GM21786 (cell line): Measurements from ENCODE around the gene FN1.

Experiments used
- ATAC-seq: cut with Tn5 transposase; IDR thresholded peaks from one replicate; pipeline ENCODE4 v1.9.1; 2021; ENCODE audit not compliant: unreplicated experiment

FN1 gene

DNA sequence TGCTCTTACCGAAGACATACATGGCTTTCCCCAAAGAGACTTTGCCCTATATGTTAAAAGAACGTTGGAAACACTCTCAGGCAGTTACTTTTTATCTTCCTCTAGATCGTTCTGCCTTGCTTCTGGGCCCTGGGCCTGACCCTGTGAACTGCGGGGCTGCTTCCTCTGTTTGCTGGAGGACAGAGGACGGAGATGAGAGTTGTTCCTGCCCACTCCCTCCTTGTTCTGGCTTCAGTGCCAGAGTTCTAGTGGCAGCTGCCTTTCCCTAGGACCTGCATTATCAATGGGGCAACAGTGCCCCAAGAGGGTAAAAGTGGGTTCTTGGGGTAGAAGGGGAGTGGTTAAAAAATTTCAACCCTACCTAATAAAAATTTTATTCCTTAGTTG lies 6.5 kb upstream of the FN1 start:
- ATAC-seq, result no peak

DNA sequence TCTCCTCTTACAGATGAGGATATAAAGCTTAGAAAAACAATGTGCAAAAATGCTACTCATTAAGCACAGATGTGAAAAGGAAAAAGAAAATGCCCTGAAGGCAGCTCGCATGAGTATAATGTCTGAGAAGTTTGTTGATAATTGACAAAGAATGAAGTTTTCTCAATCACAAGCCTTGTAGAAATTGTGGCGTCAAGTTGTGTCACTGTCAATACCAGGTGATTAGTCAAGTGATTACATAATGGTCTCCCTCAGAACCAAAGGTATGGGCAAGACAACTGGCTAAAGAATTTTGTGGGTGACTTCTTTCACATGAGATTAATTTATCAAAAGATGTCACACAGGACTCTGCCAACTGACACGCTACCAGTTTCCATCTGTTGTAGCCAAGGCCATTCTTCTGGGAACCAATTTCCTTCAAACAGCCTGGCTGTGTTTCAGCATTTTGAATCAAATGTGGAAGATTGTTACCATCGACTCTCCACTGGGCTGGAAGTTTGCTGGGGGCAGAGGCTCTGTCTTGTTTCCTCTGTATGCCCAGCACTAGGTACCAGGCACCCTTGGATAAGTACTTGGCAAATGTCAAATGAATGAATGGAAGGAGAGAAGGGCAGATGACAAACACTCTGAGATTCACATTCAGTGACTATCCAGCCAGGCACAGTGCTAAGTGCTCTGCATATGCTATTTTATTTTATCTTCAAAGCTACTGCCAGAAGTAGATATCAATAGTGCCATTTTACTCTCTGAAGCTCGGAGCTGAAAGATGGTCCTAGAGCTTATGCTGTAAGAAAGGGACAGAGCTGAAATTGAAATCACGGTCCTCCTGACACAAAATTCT lies 5.9 kb upstream of the FN1 start:
- ATAC-seq, result no peak

DNA sequence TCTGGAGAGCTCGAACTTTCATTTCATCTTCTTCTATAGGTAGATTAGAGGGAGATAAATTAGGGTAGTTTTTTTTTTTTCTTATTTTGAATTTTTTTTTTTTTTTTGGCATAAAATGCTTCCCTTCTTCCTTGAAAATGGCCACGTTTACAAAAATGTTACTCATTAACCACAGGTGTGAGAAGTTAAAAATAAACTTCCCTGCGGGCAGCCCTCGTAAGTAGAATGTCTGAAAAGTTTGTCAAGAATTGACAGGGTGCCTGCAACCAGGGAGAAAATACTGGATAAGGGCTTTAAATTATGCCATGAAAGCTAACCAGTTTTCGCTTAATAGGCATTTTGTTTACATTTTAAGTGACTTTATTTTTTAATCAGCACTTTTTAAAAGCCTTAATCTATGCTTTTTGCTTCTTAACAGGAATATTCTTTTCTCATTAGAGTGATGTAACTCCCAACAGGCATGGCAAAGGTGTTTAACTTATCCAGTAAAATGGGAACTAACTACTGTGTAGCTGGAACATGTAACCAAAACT lies 4.2 kb upstream of the FN1 start:
- no peak for ATAC-seq

DNA sequence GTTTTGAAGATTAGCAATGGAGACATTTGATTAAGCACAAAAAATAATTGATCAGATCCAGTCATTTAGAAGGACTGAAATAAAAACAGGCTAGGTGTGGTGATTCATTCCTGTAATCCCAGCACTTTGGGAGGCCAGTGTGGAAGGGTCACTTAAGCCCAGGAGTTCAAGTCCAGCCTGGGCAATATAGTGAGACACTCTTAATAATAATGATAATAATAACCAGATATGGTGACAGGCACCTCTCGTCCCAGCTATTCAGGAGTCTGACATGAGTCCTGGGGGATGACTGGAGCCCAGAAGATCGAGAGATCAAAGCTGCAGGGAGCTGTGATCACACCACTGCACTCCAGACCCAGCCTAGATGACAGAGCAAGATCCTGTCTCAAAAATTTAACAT lies 3.5 kb upstream of the FN1 start:
- no peak for ATAC-seq

DNA sequence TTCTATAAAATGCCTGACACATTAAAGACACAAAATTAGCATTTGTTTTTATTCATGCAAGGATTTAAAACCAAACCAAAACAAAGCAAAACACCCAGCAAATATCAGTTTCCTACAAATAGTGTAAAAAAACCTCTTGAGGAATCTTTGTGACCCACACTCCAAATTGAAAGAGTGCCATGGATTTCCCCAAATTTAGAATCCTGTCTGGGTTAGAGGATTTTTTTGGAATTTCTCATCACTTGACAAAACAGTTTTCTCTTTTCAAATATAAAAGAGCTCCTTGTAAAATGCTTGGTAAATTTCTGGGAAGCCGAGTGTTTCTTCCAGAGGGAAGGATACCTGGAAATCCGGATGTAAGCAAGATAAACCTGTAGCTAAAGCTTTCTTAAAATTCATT lies 1.7 kb upstream of the FN1 start:
- ATAC-seq, result no peak

DNA sequence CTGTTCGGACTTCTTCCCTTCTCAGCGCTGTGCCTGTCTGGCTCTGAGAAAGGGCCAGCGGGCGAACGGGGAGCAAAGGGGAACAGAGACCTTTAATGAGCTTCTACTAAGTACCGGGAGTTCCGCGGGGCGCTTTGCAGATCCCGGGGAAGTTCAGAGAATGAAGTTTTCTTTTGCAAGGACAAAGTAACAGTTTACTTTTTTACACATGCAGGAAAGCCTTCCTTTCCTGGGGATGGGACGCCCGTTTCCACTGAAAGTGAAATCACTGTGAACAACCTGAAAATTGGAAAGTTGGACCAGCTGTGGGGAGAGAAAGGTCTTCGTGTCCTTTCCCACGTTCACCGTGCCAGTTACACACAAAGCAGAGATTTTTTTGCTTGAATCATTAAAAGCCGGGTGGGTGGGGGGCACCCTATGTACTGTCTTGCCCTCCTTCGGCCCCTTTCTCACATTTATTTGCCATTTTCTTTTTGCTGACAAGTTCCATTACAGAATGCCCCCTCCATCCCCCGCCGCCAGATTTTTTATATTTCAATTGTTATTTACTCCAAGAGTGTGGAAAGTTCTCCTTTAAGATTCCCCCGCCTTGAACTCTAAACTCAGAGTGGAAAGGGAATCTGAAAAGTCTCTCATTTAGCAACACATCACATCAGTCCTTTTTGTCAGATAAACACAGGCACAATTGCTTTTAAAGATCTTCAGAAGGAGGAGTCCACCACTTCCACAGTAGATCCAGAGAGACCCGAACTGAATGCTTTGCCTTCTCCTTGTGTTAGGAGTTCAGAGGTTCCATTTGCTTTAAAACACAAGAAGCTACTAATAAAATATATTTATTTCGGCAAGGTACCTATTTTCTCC lies 1.1 kb upstream of the FN1 start:
- peak; percentile 26 for ATAC-seq

DNA sequence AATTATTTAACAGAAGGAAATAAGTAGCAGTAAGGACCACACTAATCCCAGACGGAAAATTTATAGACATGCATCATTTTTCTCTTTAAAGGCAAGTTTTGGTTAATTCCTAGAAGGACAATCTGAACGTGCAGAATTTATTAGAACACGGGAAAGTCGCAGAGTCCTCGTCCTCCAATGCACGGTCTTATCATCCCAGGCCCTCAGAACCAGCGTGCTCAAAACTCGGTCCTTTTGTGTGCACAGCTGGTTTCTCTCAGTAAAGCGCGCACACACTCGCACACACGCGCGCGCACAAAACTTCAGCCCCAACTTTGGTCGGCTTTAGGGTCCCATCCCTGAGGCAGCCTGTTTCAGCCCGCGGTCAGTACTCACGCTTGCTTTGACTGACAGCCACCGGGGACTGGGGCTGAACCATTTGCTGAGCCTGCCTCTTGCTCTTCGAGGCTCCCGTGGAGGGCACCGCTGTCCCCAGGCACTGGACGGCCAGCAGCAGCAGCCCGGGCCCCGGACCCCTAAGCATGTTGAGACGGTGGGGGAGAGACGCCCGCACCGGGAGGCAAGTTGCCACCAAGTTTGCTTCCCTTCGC lies 493 bp downstream of the FN1 start:
- peak; percentile 40 for ATAC-seq

DNA sequence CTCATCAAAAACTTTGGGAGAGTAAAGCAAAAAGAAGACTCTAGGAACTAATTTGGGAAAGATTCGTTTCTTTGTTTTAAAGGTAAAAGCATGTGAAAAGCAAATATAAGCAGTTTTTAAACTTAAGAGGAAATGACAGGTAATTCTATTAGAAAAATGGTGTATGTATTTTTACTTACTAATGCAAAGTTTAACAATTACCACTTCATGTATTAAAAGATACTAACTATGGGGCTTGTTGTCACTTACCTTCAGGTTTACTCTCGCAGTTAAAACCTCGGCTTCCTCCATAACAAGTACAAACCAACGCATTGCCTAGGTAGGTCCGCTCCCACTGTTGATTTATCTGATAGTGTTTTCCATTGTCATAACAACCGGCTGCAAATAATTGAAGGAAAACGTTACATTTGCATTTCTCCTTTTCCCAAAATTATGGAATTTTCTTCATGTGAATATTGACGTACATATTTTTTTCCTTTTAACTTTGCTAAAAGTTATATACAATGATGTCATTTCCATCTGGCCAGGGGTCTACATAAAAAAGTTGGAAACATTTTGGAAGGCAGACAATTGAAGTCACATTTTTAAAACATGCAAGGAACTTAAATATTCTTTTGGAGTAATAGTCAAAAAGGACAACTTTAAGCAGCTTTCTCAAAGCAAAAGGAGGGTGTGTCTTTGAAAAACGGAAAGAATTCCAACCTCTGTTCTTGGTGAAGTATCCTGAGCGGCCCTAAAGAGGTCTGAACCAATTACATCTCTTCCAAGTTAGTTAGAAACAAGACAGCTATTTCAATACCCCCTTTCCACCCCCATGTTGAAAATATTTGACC lies 1.2 kb downstream of the FN1 start:
- ATAC-seq, result no peak

DNA sequence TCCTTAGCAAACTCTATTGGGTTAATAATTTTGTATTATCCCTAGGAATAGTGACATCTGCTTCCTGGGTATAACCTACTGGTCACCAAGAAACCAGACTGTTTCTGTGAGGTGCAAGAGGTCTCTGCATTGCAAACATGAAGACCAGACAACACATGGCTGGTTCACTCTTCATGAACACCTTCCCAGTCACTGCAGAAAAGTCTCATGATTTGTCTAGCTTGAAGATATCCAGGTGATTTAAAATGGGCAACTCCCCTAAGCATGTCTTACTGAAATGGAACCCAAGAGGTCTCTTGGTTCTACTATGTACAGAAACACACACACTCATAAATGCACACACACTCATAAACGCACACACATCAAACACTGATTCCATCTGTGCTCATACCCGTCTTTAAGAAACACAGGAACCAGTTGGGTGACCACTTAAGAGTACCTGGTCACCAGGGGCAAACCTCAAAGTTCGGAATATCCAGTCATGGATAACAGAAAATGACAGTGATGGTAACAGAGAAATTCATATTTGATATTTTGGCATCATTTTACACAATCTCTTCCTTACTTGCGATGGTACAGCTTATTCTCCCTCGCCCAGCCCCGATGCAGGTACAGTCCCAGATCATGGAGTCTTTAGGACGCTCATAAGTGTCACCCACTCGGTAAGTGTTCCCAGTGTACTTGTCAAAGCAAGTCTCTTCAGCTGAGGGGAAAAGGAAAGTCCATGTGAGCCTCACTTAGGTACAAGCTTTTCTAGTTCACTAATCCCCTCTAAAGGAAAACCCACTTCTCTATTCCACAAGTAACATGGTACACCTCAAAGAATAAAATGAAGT lies 2.9 kb downstream of the FN1 start:
- no peak for ATAC-seq

DNA sequence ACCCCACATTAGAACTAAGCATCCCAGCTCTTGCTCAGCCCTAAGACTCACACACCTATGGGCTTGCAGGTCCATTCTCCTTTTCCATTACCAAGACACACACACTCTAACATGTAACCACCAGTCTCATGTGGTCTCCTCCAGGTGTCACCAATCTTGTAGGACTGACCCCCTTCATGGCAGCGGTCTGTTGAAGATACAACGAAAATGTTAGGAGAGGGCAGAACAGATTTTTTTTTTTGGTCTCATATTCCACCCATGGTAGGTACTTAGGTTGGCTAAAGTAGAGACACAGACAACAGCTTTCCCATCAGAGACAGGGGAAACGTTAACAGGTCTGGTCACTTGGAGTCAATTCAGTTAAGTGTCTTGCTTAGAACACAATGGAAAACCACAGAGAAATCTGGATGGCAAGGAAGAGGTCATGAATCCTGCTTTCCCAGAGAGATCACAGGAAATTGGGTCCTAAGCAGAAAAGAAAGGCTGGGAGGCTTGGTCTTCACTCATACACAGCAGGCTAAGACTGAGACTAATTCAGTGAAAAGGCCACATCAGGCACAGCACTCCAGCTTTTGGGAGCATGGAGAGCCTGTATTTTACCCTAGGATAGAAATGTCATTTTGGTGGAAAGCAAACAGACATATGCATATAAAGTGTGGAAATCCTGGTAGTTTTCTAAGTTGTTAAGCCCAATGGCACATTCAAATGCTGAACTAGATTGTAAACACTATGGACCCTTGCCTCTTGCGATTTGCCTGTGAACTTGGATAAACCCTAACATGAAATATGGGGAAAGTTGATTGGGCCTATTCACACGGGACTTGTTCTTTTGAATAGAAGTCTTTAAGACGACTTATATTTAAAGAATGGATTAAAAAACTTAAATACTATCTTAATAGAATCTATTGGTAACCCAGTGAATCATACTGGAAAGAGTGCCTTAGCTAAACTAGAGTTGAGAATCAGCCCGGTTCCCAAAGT lies 3.8 kb downstream of the FN1 start:
- ATAC-seq, result no peak

DNA sequence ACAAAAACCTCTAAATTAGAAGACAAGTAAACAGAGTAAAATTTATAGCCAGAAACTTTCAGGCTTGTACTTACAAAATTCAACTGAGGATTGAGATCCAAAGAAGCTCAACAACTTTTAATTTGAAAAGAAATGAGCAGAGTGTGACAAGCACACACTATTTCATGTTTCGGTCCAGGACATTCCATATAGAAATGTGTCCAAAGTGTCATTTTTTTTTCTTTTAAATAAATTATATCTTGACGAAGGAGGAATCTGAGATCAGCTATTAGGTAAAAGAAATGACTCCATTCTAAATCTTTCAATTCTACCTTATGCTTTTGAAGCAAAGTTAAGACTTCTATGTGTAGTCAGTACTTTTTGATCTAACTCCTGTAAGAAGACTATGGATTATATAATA lies 4.6 kb downstream of the FN1 start:
- no peak for ATAC-seq

DNA sequence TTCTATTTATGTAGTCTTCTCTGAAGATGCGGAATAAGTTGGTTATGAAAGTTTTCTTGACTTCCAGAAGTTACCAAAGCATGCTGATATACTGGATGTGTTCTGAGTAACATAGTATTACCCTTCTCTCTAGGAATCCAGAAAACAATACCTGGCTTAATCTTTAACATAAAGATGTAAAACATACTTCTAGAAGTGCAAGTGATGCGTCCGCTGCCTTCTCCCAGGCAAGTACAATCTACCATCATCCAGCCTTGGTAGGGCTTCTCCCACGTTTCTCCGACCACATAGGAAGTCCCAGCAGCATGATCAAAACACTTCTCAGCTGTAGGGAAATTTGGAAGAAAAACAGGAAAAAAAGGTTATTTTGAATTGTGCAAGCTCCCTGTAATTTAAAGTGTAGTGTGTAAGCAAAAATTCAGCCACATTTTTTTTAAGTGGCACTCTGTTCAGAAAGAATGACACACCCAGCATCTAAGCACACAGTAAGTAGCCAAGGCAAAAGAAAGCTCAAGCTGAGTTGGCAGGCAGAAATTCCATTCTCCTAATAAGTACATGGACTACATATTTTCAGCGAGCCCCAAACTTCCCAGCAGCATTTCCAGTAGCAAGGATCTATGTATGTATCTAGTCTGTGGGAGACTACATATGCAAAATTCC lies 5.2 kb downstream of the FN1 start:
- no peak for ATAC-seq

DNA sequence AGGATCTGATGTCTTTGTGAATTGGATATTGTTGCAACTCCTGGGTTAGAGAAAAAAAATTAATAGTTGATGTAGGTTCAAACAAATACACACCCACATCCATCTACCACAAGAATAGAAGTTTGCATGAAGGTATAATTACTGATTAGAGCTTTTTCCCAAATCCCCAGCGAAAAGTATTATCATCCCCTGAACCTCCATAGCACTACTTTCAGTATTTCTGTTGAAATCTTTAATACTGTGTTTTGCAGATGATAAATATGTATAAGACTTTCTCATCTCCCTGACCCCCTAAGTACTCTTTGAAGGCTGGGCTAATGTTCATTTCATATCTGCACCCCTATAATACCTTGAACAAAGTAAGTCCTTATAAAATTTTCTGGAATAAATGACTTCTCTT lies 6.4 kb downstream of the FN1 start:
- ATAC-seq, result no peak

DNA sequence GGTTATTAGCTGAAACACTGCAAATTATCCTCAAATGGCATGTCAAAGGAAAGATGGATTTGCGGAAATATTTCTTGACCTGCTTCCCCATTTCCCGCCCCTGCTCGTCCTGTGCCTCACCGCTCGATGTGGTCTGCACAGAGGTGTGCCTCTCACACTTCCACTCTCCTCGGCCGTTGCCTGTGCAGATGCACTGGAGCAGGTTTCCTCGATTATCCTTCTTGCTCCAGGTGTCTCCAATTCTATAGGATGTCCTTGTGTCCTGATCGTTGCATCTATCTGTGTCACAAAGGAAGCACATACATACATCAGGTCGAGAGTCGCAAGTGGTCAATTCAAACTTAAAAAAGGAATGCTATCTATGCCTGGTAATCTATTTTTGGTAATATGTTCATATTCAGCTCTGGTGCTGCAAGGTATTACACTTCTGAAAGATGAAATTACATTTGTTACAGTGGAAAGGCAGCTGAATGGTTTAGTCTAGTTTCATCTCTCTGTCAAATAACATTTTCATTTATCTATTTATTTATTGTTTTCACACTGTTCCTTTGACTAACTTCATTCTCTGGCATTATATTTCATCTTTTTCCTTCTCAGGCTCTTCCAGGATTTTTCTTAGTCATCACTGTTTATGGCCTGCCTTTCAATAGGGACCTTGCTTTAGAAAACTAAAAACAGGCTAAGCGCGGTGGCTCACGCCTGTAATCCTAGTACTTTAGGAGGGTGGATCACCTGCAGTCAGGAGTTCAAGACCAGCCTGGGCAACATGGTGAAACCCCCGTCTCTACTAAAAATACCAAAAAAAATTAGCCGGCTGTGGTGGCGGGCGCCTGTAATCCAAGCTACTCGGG lies 7.6 kb downstream of the FN1 start:
- no peak for ATAC-seq

DNA sequence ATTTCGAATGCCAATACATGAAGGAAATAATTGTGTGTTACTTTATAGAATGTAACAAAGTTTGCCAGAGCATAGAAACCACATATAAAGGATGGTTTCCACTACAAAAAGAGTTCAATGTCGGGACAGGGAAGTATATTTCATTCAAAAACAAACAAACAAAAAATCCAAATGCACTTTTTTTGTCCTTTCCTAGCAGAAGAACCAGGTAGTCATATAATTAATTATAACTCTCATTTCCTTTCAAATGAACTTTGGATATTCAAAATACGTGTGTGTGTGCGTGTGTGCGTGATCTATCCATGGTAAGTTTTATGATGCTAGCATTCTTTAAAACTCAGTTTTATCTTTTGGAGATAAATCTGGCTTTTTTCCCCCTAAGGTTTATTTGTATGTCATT lies 8.3 kb downstream of the FN1 start:
- no peak for ATAC-seq

DNA sequence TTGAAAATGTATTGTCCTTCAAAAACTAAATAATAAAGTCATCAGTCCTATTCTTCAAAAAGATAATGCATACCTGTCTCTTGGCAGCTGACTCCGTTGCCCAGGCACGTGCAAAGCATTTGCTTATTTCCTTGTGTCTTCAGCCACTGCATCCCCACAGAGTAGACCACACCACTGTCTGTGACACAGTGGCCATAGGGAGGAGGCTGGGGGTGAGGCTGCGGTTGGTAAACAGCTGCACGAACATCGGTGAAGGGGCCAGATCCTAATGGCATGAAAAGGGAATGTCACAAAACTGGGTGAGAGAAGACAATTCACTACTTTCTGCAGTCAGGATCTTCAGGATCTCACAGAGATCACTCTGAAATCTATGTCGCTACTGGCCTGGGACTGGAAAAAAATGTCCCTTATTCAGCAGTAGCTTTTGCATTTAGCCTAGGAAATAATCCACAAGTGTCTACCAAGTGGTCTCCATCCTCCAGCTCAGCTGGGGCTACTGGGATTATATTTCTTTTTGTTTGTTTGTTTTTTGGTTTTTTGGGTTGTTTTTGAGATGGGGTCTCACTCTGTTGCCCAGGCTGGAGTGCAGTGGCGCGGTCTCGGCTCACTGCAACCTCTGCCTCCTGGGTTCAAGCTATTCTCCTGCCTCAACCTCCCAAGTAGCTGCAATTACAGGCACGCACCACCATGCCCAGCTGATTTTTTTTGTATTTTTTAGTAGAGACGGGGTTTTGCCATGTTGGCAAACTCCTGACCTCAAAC lies 10.7 kb downstream of the FN1 start:
- no peak for ATAC-seq
